ENCODE results near the gene COL8A2. TPM values are rescaled to one million over a fixed set of nuclear protein-coding genes. Genes with fewer than 3 reads are reported as not detected.
A peak's percentile ranks its signal among the peaks of the same experiment; 100 is the strongest.

COL8A2 gene
- total and polyA plus RNA-seq, 2 experiments from 2014 or later, result 3.2 to 30.5 TPM

DNA sequence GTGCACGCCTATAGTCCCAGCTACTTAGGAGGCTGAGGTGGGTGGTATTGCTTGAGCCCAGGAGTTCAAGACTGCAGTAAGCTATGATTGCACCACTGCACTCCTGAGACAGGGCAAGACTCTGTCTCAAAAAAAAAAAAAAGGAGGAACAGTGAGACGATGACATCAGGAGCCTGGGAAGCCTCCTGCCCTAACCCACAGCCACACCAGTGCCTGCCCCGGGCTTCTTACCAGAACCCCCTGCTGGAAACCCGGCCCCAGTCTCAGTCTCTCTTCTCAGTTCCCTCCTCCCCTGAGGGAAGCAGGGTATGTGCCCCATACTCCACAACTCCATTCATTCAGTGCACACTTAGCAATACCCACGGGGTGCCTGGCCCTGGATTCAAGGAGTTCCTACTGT, 9.1 kb downstream of the COL8A2 start:
- in situ Hi-C loops (cut with MboI), result no loop called here
- Histone ChIP-seq H3K27ac (peak overlapping the region; percentile 93), H2AFZ (peak overlapping the region; percentile 19; the same call in 1 of the 2 replicates), H3K9ac (peak overlapping the region; percentile 78), H3F3A (ENCODE audit: insufficient read depth) (peaks cover 19% of the 10 kb centered on the region), H3K9me3 (ENCODE audit: low read depth) (no peaks in the 10 kb centered on the region), H3K27me3 (replicated peaks; ENCODE audit: insufficient read depth) (no peaks in the 10 kb centered on the region), H3K9me2 (ENCODE audit: insufficient read depth) (no peaks in the 10 kb centered on the region), H3K36me3 (ENCODE audit: low read depth) (no peaks in the 10 kb centered on the region), H4K20me1 (ENCODE audit: insufficient read depth) (no peaks in the 10 kb centered on the region), H3K4me3 (0 out of 2 replicates have a peak overlapping the region, but pooled peaks have one; percentile 13), H3K4me1 (ENCODE audit: insufficient read depth) (peaks cover 21% of the 10 kb centered on the region), H3K4me2 (ENCODE audit: unreplicated experiment) (peak overlapping the region; percentile 57), H3K79me2 (ENCODE audit: insufficient read depth) (no peaks in the 10 kb centered on the region)
- WGBS, 2 experiments (ENCODE audit: low coverage in 1 of 2, low lambda C conversion rate in 2 of 2, missing lambda C conversion rate in 2 of 2), result 41 to 43% methylated on average over 5 of the region's 5 CpGs
- DNase-seq, result peak; percentile 84
- TF ChIP-seq EZH2phosphoT487 (IDR thresholded peaks at IDR 0.05; ENCODE audit: insufficient read depth, low read depth) (no peak), EZH2 (IDR thresholded peaks at IDR 0.05; ENCODE audit: insufficient read depth, poor library complexity, severe bottlenecking) (no peak)

DNA sequence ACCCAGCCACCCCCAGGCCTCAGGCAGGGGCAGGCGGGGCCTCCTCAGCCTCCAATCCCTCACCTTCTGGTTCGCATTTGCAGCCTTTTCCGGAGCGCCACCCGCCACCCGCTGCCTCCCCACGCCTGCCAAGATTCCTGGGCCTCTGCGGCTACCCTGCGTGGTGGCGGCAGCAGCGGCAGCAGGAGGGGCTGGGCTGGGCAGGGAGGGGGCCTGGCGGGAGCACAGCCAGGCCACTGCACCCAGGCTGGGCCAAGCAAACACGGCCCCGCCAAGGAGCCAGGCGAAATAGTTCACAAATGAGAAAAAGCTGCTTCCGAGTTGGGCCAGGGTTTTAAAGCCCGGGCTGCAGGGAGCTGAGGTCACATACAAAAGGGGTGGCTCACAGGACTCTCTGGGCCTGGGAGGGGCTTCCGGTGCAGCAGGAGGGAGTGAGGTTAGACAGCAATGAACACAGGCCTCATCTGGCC, 9.8 kb downstream of the COL8A2 start:
- Histone ChIP-seq H3K79me2 (ENCODE audit: insufficient read depth) (no peaks in the 10 kb centered on the region), H3K27ac (peak overlapping the region; percentile 93), H3K36me3 (ENCODE audit: low read depth) (no peaks in the 10 kb centered on the region), H2AFZ (peak overlapping the region; percentile 50), H3K9me2 (ENCODE audit: insufficient read depth) (no peaks in the 10 kb centered on the region), H3K9ac (peak overlapping the region; percentile 78), H3F3A (ENCODE audit: insufficient read depth) (peaks cover 19% of the 10 kb centered on the region), H3K4me3 (peak overlapping the region; percentile 13), H3K4me2 (ENCODE audit: unreplicated experiment) (peak overlapping the region; percentile 57), H3K27me3 (replicated peaks; ENCODE audit: insufficient read depth) (no peaks in the 10 kb centered on the region), H3K9me3 (ENCODE audit: low read depth) (no peaks in the 10 kb centered on the region), H4K20me1 (ENCODE audit: insufficient read depth) (no peaks in the 10 kb centered on the region), H3K4me1 (ENCODE audit: insufficient read depth) (peaks cover 21% of the 10 kb centered on the region)
- WGBS, 2 experiments (ENCODE audit: low coverage in 1 of 2, low lambda C conversion rate in 2 of 2, missing lambda C conversion rate in 2 of 2), result 1 to 2% methylated on average over 15 to 18 of the region's 18 CpGs
- DNase-seq, result peak; percentile 92
- in situ Hi-C loops (cut with MboI), result no loop called here
- no peak for TF ChIP-seq EZH2 (IDR thresholded peaks at IDR 0.05; ENCODE audit: insufficient read depth, poor library complexity, severe bottlenecking)
- no peak for TF ChIP-seq EZH2phosphoT487 (IDR thresholded peaks at IDR 0.05; ENCODE audit: insufficient read depth, low read depth)

DNA sequence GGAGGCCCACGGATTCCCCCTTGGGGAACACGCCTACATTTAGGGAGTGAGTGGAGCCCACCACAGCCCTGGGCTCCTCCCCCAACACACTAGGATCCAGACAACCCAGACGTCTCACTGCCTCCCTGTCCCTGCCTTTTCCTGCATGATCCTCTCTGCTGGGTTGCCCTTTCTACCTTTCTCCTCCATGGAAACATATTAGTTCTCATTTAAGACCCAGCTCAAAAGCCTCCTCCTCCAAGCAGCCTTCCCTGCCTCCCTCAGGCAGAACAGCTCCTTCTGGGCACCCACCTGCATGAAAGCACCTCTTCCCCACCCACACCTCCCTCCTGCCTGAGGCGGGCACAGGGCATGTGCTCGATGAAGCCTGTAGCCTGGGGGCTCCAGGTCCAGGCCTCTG, 10.7 kb downstream of the COL8A2 start:
- Histone ChIP-seq H3K36me3 (ENCODE audit: low read depth) (no peaks in the 10 kb centered on the region), H3F3A (ENCODE audit: insufficient read depth) (peaks cover 22% of the 10 kb centered on the region), H2AFZ (peak overlapping the region; percentile 50; the same call in 1 of the 2 replicates), H3K27me3 (replicated peaks; ENCODE audit: insufficient read depth) (no peaks in the 10 kb centered on the region), H3K9me3 (ENCODE audit: low read depth) (no peaks in the 10 kb centered on the region), H3K9me2 (ENCODE audit: insufficient read depth) (no peaks in the 10 kb centered on the region), H3K4me1 (ENCODE audit: insufficient read depth) (peaks cover 25% of the 10 kb centered on the region), H3K4me2 (ENCODE audit: unreplicated experiment) (peak overlapping the region; percentile 57), H3K4me3 (no peak overlapping the region; the same call in 1 of the 2 replicates), H4K20me1 (ENCODE audit: insufficient read depth) (no peaks in the 10 kb centered on the region), H3K79me2 (ENCODE audit: insufficient read depth) (no peaks in the 10 kb centered on the region), H3K9ac (peak overlapping the region; percentile 78), H3K27ac (peak overlapping the region; percentile 93; the same call in 1 of the 2 replicates)
- WGBS, 2 experiments (ENCODE audit: low coverage in 1 of 2, low lambda C conversion rate in 2 of 2, missing lambda C conversion rate in 2 of 2), result 73 to 77% methylated on average over 5 of the region's 5 CpGs
- no peak for DNase-seq
- TF ChIP-seq EZH2 (IDR thresholded peaks at IDR 0.05; ENCODE audit: insufficient read depth, poor library complexity, severe bottlenecking) (no peak), EZH2phosphoT487 (IDR thresholded peaks at IDR 0.05; ENCODE audit: insufficient read depth, low read depth) (no peak)
- in situ Hi-C loops (cut with MboI), result no loop called here

DNA sequence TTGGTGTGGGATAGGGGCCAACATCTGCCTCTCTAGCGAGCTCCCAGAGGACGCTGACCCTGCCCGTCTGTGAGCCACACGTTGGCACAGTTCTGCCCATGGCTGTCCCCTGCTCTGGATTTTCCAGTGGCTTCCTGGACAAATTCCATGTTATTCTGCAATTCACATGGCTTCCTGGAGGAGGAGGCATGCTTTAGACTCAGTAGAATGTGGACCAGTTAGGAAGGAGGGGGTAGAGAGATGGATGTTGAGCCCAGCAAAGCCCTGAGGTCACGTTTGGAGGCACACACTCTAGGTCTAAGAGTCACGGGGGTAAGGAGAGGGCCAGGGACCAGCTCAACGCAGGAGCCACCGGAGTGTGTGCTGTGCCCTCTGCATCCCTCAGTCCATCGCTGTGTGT, 12.2 kb downstream of the COL8A2 start:
- Histone ChIP-seq H4K20me1 (ENCODE audit: insufficient read depth) (no peaks in the 10 kb centered on the region), H3K79me2 (ENCODE audit: insufficient read depth) (no peaks in the 10 kb centered on the region), H3K4me1 (ENCODE audit: insufficient read depth) (peaks cover 34% of the 10 kb centered on the region), H3K9ac (no peak overlapping the region), H3K4me2 (ENCODE audit: unreplicated experiment) (no peak overlapping the region), H3K9me2 (ENCODE audit: insufficient read depth) (no peaks in the 10 kb centered on the region), H3F3A (ENCODE audit: insufficient read depth) (peaks cover 22% of the 10 kb centered on the region), H3K27me3 (replicated peaks; ENCODE audit: insufficient read depth) (no peaks in the 10 kb centered on the region), H3K27ac (no peak overlapping the region), H2AFZ (no peak overlapping the region), H3K4me3 (no peak overlapping the region), H3K36me3 (ENCODE audit: low read depth) (no peaks in the 10 kb centered on the region), H3K9me3 (ENCODE audit: low read depth) (no peaks in the 10 kb centered on the region)
- no peak for TF ChIP-seq EZH2 (IDR thresholded peaks at IDR 0.05; ENCODE audit: insufficient read depth, poor library complexity, severe bottlenecking)
- no peak for TF ChIP-seq EZH2phosphoT487 (IDR thresholded peaks at IDR 0.05; ENCODE audit: insufficient read depth, low read depth)
- WGBS, 2 experiments (ENCODE audit: low coverage in 1 of 2, low lambda C conversion rate in 2 of 2, missing lambda C conversion rate in 2 of 2), result 90 to 94% methylated on average over 9 of the region's 9 CpGs
- no peak for DNase-seq
- in situ Hi-C loops (cut with MboI), result no loop called here
